Ishikawa (cell line): ENCODE measurements around the gene NMUR1.
A peak's percentile ranks its signal among the peaks of the same experiment; 100 is the strongest.

Experiments
- CEBPB ChIP-seq: IDR thresholded peaks from 2 replicates; pipeline ENCODE4 v1.6.1; 2012
- CREB1 ChIP-seq: IDR thresholded peaks from 2 replicates; pipeline ENCODE4 v1.6.1; 2012; ENCODE audit warnings: low read depth
- EGR1 ChIP-seq: IDR thresholded peaks from 2 replicates; pipeline ENCODE4 v1.6.1; 2012
- EP300 ChIP-seq: IDR thresholded peaks from 2 replicates; pipeline ENCODE4 v1.6.1; 2012; ENCODE audit warnings: borderline replicate concordance
- FOXM1 ChIP-seq: IDR thresholded peaks from 2 replicates; pipeline ENCODE4 v1.6.1; 2012; ENCODE audit warnings: low read depth, borderline replicate concordance
- NFIC ChIP-seq: IDR thresholded peaks from 2 replicates; pipeline ENCODE4 v1.6.1; 2012
- RAD21 ChIP-seq: IDR thresholded peaks from 2 replicates; pipeline ENCODE4 v1.6.1; 2012; ENCODE audit warnings: low read depth
- TAF1 ChIP-seq: IDR thresholded peaks from 2 replicates; pipeline ENCODE4 v1.6.1; 2012; ENCODE audit warnings: low read depth, mild to moderate bottlenecking
- TCF12 ChIP-seq: IDR thresholded peaks from 2 replicates; pipeline ENCODE4 v1.6.1; 2012; ENCODE audit warnings: low read depth
- TEAD4 ChIP-seq: IDR thresholded peaks from 2 replicates; pipeline ENCODE4 v1.6.1; 2012
- YY1 ChIP-seq: IDR thresholded peaks from 2 replicates; pipeline ENCODE4 v1.6.1; 2012; ENCODE audit warnings: low read depth
- ZBTB7A ChIP-seq: IDR thresholded peaks from 2 replicates; pipeline ENCODE4 v1.6.1; 2012; ENCODE audit warnings: low read depth
- TF ChIP-seq, protein P1 (sequence below): IDR thresholded peaks from 2 replicates; pipeline ENCODE4 v1.6.1; 2012; ENCODE audit warnings: low read depth, mild to moderate bottlenecking
- TF ChIP-seq, protein P2 (sequence below): IDR thresholded peaks from 2 replicates; pipeline ENCODE4 v1.6.1; 2012
- TF ChIP-seq, protein P3 (sequence below): IDR thresholded peaks from 2 replicates; pipeline ENCODE4 v1.6.1; 2012

Gene NMUR1

DNA sequence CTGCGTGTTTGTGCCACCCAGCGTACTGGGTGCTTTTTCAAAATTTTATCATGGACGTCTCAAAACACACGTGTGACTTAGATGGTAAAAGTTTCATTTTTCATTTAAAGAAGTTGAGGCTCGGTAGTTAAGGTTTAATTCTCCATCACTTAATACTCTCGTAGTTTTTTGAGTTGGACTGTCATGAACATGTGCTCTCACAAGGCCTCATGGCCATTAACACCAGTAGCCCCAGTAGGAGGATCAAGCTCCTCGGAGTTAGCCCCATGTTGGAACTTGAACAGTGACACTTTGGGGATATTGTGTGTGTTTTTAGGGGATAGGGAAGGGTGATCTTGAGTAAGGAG is 15.3 kb downstream of the NMUR1 start:
- TF ChIP-seq, protein P1, sequence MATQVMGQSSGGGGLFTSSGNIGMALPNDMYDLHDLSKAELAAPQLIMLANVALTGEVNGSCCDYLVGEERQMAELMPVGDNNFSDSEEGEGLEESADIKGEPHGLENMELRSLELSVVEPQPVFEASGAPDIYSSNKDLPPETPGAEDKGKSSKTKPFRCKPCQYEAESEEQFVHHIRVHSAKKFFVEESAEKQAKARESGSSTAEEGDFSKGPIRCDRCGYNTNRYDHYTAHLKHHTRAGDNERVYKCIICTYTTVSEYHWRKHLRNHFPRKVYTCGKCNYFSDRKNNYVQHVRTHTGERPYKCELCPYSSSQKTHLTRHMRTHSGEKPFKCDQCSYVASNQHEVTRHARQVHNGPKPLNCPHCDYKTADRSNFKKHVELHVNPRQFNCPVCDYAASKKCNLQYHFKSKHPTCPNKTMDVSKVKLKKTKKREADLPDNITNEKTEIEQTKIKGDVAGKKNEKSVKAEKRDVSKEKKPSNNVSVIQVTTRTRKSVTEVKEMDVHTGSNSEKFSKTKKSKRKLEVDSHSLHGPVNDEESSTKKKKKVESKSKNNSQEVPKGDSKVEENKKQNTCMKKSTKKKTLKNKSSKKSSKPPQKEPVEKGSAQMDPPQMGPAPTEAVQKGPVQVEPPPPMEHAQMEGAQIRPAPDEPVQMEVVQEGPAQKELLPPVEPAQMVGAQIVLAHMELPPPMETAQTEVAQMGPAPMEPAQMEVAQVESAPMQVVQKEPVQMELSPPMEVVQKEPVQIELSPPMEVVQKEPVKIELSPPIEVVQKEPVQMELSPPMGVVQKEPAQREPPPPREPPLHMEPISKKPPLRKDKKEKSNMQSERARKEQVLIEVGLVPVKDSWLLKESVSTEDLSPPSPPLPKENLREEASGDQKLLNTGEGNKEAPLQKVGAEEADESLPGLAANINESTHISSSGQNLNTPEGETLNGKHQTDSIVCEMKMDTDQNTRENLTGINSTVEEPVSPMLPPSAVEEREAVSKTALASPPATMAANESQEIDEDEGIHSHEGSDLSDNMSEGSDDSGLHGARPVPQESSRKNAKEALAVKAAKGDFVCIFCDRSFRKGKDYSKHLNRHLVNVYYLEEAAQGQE = no peak
- no peak for TF ChIP-seq CREB1
- no peak for TF ChIP-seq EP300
- no peak for TF ChIP-seq NFIC
- TF ChIP-seq FOXM1 = no peak
- no peak for TF ChIP-seq TCF12

DNA sequence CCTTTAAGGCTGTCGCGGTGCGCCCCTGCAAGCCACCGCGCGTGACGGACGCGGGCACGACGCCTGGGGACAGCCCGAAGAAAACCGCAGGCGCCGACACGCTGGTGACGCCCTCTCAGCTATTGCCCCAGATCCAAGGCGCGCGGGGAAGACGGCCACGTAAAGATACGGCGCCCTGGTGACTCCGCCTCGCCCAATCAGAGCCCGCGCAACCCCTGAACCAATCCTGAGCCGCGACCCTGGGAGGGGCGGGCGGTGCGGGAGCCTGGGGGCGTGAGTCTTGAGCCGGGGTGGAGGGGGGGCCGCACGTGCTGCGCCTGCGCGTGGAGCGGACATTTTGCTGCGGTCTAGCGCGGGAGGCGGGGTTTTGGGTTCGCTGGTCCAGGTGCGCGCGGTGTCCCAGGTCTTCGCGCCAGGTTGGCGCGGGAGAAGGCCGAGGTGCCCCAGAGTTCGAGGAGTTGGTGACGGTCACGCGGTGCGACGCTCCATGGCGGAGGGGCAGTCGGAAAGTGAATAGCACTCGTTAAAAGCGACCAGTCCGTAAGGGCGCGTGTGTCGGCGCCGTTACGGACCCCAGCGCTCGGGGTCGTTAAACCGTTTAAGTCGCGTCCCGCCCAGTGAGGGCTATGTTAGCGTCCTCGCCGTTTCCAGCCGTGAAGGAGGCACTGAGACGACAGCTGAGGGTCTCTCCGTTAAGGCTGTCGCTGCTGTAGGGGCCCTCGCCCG is 15.9 kb downstream of the NMUR1 start:
- TF ChIP-seq, protein P1 = no peak
- TF ChIP-seq EGR1 (peak; percentile 35), RAD21 (no peak), CREB1 (peak; percentile 45), TAF1 (peak; percentile 73), FOXM1 (no peak), ZBTB7A (no peak), TCF12 (peak; percentile 60; the same call in 1 of the 2 replicates), EP300 (no peak), CEBPB (no peak), YY1 (peak; percentile 78; the same call in 1 of the 2 replicates), TEAD4 (no peak; the same call in 1 of the 2 replicates), NFIC (0 out of 2 replicates have a peak, but pooled peaks have one; percentile 16)
- TF ChIP-seq, protein P2, sequence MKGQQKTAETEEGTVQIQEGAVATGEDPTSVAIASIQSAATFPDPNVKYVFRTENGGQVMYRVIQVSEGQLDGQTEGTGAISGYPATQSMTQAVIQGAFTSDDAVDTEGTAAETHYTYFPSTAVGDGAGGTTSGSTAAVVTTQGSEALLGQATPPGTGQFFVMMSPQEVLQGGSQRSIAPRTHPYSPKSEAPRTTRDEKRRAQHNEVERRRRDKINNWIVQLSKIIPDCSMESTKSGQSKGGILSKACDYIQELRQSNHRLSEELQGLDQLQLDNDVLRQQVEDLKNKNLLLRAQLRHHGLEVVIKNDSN = peak; percentile 78
- TF ChIP-seq, protein P3, sequence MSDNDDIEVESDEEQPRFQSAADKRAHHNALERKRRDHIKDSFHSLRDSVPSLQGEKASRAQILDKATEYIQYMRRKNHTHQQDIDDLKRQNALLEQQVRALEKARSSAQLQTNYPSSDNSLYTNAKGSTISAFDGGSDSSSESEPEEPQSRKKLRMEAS = peak; percentile 96

DNA sequence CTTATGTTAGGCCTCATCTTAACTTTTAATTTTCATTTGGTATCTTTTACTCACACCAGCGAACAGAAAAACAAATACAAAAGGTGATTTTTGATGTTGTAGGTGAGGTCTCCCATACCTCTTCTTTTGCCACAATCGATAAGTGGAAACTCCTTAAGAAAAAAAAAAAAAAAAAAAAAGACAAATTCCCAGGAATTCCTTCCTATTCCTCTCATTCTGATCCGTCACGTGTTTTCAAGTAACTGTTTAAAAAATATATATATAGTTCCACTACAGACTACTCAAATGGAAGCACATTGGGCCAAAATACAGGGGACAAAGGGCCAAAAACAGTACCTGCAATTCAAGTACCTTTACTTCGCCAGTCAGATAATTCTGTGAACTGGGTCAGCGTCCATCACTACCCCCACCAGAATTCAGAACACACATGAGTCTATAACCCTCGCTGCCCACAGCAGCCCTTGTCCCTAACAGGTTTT is 16.5 kb downstream of the NMUR1 start:
- no peak for TF ChIP-seq ZBTB7A
- TF ChIP-seq TAF1 = no peak

DNA sequence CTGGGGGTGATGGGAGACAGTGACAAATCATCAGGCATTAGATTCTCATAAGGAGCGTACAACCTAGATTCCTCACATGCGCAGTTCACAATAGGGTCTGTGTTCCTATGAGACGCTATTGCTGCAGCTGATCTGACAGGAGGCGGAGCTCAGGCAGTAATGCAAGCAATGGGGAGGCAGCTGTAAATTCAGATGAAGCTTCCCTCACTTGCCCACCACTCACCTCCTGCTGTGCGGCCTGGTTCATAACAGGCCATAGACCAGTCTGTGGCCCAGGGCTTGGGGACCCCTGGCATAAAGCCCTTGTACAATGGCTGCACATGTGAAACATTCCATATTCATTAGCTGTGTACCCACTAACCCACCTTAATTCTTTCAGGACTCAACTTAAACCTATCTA is 18.0 kb downstream of the NMUR1 start:
- TF ChIP-seq YY1 (no peak), TAF1 (no peak), FOXM1 (no peak)

DNA sequence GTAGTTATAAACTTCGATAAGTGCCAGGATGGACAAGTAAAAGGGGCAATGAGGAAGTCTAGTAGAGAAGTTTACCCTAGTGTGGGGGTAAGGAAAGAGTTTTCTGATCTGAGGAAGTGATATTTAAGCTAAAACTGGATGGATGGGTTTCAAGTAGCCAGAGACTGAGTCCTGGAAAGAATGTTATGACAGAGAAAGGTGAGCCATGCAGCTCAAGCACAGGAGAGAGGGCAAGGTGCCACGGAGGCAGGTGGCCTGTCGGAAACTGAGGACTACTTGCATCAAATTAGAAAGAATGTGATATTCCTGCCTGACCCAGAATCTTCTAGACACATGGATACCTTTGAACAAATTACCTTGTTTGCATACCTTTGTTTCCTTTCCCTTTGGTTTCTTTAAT is 26.5 kb downstream of the NMUR1 start:
- no peak for TF ChIP-seq EP300
- TF ChIP-seq, protein P3 = no peak
- TF ChIP-seq EGR1 = no peak
- no peak for TF ChIP-seq RAD21

DNA sequence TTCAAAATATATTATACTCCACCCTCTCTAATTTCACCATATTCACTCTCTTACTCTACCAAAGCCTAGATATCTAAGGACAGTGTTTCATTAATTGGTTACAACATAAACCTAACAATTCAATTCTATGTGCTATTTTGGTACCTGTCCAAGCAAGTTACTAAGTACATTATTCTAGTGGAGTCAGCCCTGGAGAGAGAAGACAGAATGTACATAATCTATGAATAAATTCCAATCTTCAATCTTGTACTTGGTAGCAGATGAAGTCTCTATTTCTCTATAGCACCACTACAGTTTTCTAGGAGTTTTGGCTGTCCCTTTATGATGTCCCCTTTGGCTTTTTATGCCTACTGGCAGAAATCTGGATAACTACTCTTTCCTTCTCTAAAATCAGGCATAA is 27.6 kb downstream of the NMUR1 start:
- no peak for TF ChIP-seq TAF1

DNA sequence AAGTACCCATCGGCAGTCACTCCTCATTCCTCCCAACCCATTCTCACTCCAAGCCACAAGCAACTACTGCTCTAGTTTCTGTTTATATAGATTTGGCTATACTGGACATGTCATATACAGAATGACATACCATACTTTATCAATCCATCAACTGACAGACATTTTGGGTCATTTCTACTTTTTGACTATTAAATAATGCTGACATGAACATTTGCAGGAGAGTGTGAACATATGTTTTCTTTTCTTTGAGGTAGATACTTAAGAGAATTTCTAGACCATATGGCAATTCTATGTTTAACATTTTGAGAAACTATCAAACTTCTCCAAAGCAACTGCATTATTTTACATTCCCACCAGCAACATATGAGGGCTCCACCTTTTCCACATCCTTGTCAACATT is 32.6 kb downstream of the NMUR1 start:
- TF ChIP-seq CREB1 (no peak), EGR1 (no peak), EP300 (no peak), FOXM1 (no peak), ZBTB7A (no peak)
